ENCODE results near the gene ATP4A.

DNA sequence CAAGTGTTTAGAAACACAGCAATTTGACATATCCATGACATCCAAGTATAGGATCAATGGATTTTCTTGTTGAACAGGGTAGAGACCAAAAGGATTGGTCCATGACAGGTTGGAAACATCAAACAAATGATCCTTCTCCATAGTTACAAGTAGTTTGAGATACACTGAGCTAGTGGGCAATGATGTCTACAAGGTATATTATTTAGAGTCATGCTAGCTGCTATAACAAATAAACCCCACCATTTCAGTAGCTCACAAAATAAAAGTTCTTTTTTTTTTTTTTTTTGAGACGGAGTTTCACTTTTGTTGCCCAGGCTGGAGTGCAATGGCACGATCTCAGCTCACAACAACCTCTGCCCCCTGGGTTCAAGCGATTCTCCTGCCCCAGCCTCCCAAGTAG lies 44.2 kb upstream of the ATP4A start:
- no peak for TF ChIP-seq SUZ12 (IDR thresholded peaks at IDR 0.05; ENCODE audit: extremely low read depth, insufficient read depth, insufficient read length)
- no peak for TF ChIP-seq ZNF274 (IDR thresholded peaks at IDR 0.05; ENCODE audit: low read depth, low read length)
